Neutrophil (primary cell): ENCODE measurements around the gene RCOR3.
"Not testable (repeated sequence)": the region's sequence is repeated elsewhere in the genome, so short reads cannot be mapped to it uniquely, and the experiment has no call there.

Experiments used
- H3K27ac ChIP-seq: fragments of 200-600 bp; sonication (generic); 2 replicates; pipeline ENCODE4 v1.5.1; 2016; ENCODE audit warnings: mild to moderate bottlenecking, moderate library complexity
- H3K27me3 ChIP-seq: fragments of 200-600 bp; sonication (generic); 2 replicates; pipeline ENCODE4 v1.6.0; 2016; ENCODE audit warnings: mild to moderate bottlenecking
- H3K36me3 ChIP-seq: fragments of 200-600 bp; sonication (generic); 2 replicates; pipeline ENCODE4 v1.5.1; 2017
- H3K4me1 ChIP-seq, 2 experiments: fragments of 200-600 bp in 1 of 2; sonication (generic) in 1 of 2; 1 replicate in 1 of 2; 2 replicates in 1 of 2; pipeline versions ENCODE4 v1.5.1 to v1.6.1; 2013 to 2016; ENCODE audit warnings: low read depth in 1 of 2, low read length in 1 of 2, mild to moderate bottlenecking in 1 of 2, moderate library complexity in 1 of 2; ENCODE audit not compliant: control insufficient read depth in 1 of 2, insufficient read depth in 1 of 2
- H3K4me3 ChIP-seq, 2 experiments: fragments of 200-600 bp in 1 of 2; sonication (generic) in 1 of 2; 1 replicate in 1 of 2; 2 replicates in 1 of 2; pipeline ENCODE4 v1.5.1; 2013 to 2016; ENCODE audit warnings: low read depth in 1 of 2, low read length in 1 of 2, mild to moderate bottlenecking in 1 of 2, moderate library complexity in 1 of 2
- H3K9me3 ChIP-seq: fragments of 200-600 bp; sonication (generic); 2 replicates; pipeline ENCODE4 v1.5.1; 2016
- CTCF ChIP-seq: fragments of 200-600 bp; sonication (generic); IDR thresholded peaks from 2 replicates; pipeline ENCODE4 v1.5.1; 2016; ENCODE audit warnings: antibody characterized with exemption

The RCOR3 gene

GRCh38 chr1:211347077-211347844 is 88.1 kb downstream of the RCOR3 start:
- no peak for TF ChIP-seq CTCF

GRCh38 chr1:211348547-211348946 is 89.4 kb downstream of the RCOR3 start:
- Histone ChIP-seq H3K27me3 (no peaks in the 10 kb centered on the region), H3K36me3 (no peaks in the 10 kb centered on the region), H3K9me3 (no peaks in the 10 kb centered on the region), H3K4me1 (peaks cover 4 to 8% of the 10 kb centered on the region in 2 experiments), H3K4me3 (no peak overlapping the region), H3K27ac (no peak overlapping the region)
- TF ChIP-seq CTCF, result no peak

More at GRCh38 chr1:211347077-211347844, 88.1 kb downstream of the RCOR3 start:
- no peaks in the 10 kb centered on the region for H3K36me3 ChIP-seq
- no peaks in the 10 kb centered on the region for H3K27me3 ChIP-seq
- H3K4me1 ChIP-seq, result no peaks in the 10 kb centered on the region
- no peak overlapping the region for H3K4me3 ChIP-seq
- no peaks in the 10 kb centered on the region for H3K9me3 ChIP-seq
- H3K27ac ChIP-seq, result no peak overlapping the region

- H3K27ac ChIP-seq, result no peak overlapping the region
- H3K27me3 ChIP-seq, result no peaks in the 10 kb centered on the region
- H3K9me3 ChIP-seq, result no peaks in the 10 kb centered on the region
- TF ChIP-seq CTCF, result no peak
- peaks cover 4 to 13% of the 10 kb centered on the region in 2 experiments for H3K4me1 ChIP-seq
- no peak overlapping the region for H3K4me3 ChIP-seq
- H3K36me3 ChIP-seq, result no peaks in the 10 kb centered on the region
Measured at GRCh38 chr1:211349741-211350140, 90.6 kb downstream of the RCOR3 start.

GRCh38 chr1:211352055-211352454 is 92.9 kb downstream of the RCOR3 start:
- H3K4me1 ChIP-seq, result peaks cover 4 to 13% of the 10 kb centered on the region in 2 experiments
- H3K27me3 ChIP-seq, H3K27ac ChIP-seq, H3K9me3 ChIP-seq, H3K36me3 ChIP-seq, H3K4me3 ChIP-seq: not testable (repeated sequence)

- no peak for TF ChIP-seq CTCF
- Histone ChIP-seq H3K9me3 (no peaks in the 10 kb centered on the region), H3K27me3 (no peaks in the 10 kb centered on the region), H3K36me3 (no peaks in the 10 kb centered on the region), H3K4me1 (peaks cover 4 to 13% of the 10 kb centered on the region in 2 experiments), H3K4me3 (no peak overlapping the region), H3K27ac (no peak overlapping the region)
Measured at GRCh38 chr1:211352465-211352864, 93.3 kb downstream of the RCOR3 start.

- H3K27ac ChIP-seq, result peak overlapping the region; percentile 30
- no peaks in the 10 kb centered on the region for H3K9me3 ChIP-seq
- peak; percentile 82 for TF ChIP-seq CTCF
- H3K4me1 ChIP-seq, result peaks cover 4 to 13% of the 10 kb centered on the region in 2 experiments
- H3K27me3 ChIP-seq, result no peaks in the 10 kb centered on the region
- peak overlapping the region in 1 of 2 experiments; percentile 19 for H3K4me3 ChIP-seq
- no peaks in the 10 kb centered on the region for H3K36me3 ChIP-seq
Measured at GRCh38 chr1:211352985-211353515, 93.9 kb downstream of the RCOR3 start.
